ENCODE results near the gene TMOD4. TPM values are rescaled to one million over a fixed set of nuclear protein-coding genes. Genes with fewer than 3 reads are reported as not detected.

TMOD4 gene
- total and polyA plus RNA-seq, 10 of the 15 experiments (the other 5 are each of a cell fraction or from before 2014, with no cell fraction given), result 0.30 to 1.2 (median 0.50) TPM; not detected in 1

GRCh38 chr1:151176514-151177045 is 799 bp upstream of the TMOD4 start:
- Histone ChIP-seq H3K9me3 (replicated peaks; ENCODE audit: control insufficient read depth, insufficient read depth, low read length) (no peaks in the 10 kb centered on the region), H3K36me3 (ENCODE audit: control insufficient read depth in 2 of 2, insufficient read depth in 2 of 2, low read length in 1 of 2) (peaks cover 13 to 19% of the 10 kb centered on the region in 2 experiments; a peak in 3 of 4 replicates), H3K4me3 (no peak overlapping the region), H2AFZ (ENCODE audit: control insufficient read depth, low read depth, low read length) (no peak overlapping the region), H3K9ac (ENCODE audit: control insufficient read depth, insufficient read depth, low read length) (no peak overlapping the region), H3K27me3 (replicated peaks in 1 of 2; ENCODE audit: control insufficient read depth in 2 of 2, insufficient read depth in 2 of 2, low read length in 1 of 2) (no peaks in the 10 kb centered on the region), H3K4me1 (ENCODE audit: control insufficient read depth, insufficient read depth, low read length) (no peaks in the 10 kb centered on the region), H3K79me2 (ENCODE audit: control insufficient read depth, insufficient read depth, low read length) (no peaks in the 10 kb centered on the region), H4K20me1 (ENCODE audit: control insufficient read depth, insufficient read depth) (no peaks in the 10 kb centered on the region; the same call in 1 of the 2 replicates), H3K4me2 (ENCODE audit: control insufficient read depth, insufficient read depth) (no peak overlapping the region), H3K27ac (ENCODE audit: control insufficient read depth, insufficient read depth) (no peak overlapping the region)
- DNase-seq (ENCODE audit: low read depth, low spot score), result no peak
- ChIA-PET SMC1A (ENCODE audit: uncharacterized antibody, unreplicated experiment) (interaction anchor here (0.7 to 1.2 kb wide), 4 partner anchors 15 to 579 kb away, joined by 3 to 5 read pairs (median 3); no protein-coding TSS in a partner anchor), CTCF (interaction anchor here (1.0 to 2.7 kb wide), 3 partner anchors 20 to 77 kb away, joined by 3 to 11 read pairs (median 4); partner anchors contain the start of gene TNFAIP8L2), RAD21 (ENCODE audit: unreplicated experiment) (interaction anchor here (1.0 kb wide), 1 partner anchor 13 kb away, joined by 3 read pairs; the partner anchor contains the start of gene VPS72), POLR2A (no interaction called here)
- in situ Hi-C loops (cut with MboI) (no loop called here), intact Hi-C loops (cut with micrococcal nuclease; ENCODE audit: unreplicated experiment) (no loop called here)
- no peak for FAIRE-seq
- BruUV-seq (replicated peaks), result no TSS peak
- TF ChIP-seq ESRRA (IDR thresholded peaks at IDR 0.05; ENCODE audit: low read length) (no peak), HDAC6 (IDR thresholded peaks at IDR 0.05; ENCODE audit: unreplicated experiment) (no peak), YY1 (IDR thresholded peaks at IDR 0.05; ENCODE audit: low read depth, low read length) (no peak), YBX1 (IDR thresholded peaks at IDR 0.05) (no peak), BHLHE40 (IDR thresholded peaks at IDR 0.05; ENCODE audit: borderline replicate concordance in 1 of 2, low read depth in 2 of 2, low read length in 1 of 2) (no peak), RFX5 (IDR thresholded peaks at IDR 0.05; ENCODE audit: low read depth, low read length) (no peak), TAF1 (IDR thresholded peaks at IDR 0.05; ENCODE audit: borderline replicate concordance, low read depth, low read length) (no peak), JUND (IDR thresholded peaks at IDR 0.05; ENCODE audit: low read depth, low read length) (no peak), ZNF217 (IDR thresholded peaks at IDR 0.05) (no peak), NR2F1 (conservative IDR thresholded peaks at IDR 0.05) (no peak), RAD21 (IDR thresholded peaks at IDR 0.05; ENCODE audit: insufficient read depth, low read depth, low read length) (no peak), MYC (IDR thresholded peaks at IDR 0.05; ENCODE audit: insufficient read depth, insufficient read length, insufficient replicate concordance, low read length, severe bottlenecking) (no peak), SIN3A (IDR thresholded peaks at IDR 0.05; ENCODE audit: low read depth, low read length) (no peak), IKZF1 (conservative IDR thresholded peaks at IDR 0.05) (no peak), TBL1XR1 (IDR thresholded peaks at IDR 0.05; ENCODE audit: low read depth, low read length) (no peak)
- TF ChIP-seq, protein P1, sequence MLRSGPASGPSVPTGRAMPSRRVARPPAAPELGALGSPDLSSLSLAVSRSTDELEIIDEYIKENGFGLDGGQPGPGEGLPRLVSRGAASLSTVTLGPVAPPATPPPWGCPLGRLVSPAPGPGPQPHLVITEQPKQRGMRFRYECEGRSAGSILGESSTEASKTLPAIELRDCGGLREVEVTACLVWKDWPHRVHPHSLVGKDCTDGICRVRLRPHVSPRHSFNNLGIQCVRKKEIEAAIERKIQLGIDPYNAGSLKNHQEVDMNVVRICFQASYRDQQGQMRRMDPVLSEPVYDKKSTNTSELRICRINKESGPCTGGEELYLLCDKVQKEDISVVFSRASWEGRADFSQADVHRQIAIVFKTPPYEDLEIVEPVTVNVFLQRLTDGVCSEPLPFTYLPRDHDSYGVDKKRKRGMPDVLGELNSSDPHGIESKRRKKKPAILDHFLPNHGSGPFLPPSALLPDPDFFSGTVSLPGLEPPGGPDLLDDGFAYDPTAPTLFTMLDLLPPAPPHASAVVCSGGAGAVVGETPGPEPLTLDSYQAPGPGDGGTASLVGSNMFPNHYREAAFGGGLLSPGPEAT (IDR thresholded peaks at IDR 0.05; ENCODE audit: low read depth), result no peak
- TF ChIP-seq, protein P2, sequence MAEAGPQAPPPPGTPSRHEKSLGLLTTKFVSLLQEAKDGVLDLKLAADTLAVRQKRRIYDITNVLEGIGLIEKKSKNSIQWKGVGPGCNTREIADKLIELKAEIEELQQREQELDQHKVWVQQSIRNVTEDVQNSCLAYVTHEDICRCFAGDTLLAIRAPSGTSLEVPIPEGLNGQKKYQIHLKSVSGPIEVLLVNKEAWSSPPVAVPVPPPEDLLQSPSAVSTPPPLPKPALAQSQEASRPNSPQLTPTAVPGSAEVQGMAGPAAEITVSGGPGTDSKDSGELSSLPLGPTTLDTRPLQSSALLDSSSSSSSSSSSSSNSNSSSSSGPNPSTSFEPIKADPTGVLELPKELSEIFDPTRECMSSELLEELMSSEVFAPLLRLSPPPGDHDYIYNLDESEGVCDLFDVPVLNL (IDR thresholded peaks at IDR 0.05; ENCODE audit: low read depth, low read length), result no peak
- WGBS (ENCODE audit: insufficient coverage, insufficient replicate concordance, low lambda C conversion rate, missing lambda C conversion rate), result 97% methylated on average over 17 of the region's 17 CpGs
- ATAC-seq, result no peak

Measured in GM12878 (cell line).